GM23338 (cell line): Measurements from ENCODE around the gene ZBTB22. TPM values are rescaled to one million over a fixed set of nuclear protein-coding genes. Genes with fewer than 3 reads are reported as not detected.

Source experiments
- ATAC-seq: fragments of 200-7000 bp; cut with Tn5 transposase; 3 replicates; pipeline ENCODE4 v1.9.1; 2020
- DNase-seq: peaks from one replicate; pipeline ENCODE4 v3.0.0-alpha.2; 2015; ENCODE audit warnings: low spot score
- H2AFZ ChIP-seq: fragments of 200-600 bp; sonication (generic); 2 replicates; pipeline ENCODE4 v1.8.0; 2016; ENCODE audit warnings: antibody characterized with exemption, mild to moderate bottlenecking, moderate library complexity
- H3F3A ChIP-seq: fragments of 200-600 bp; sonication (generic); replicated peaks from 2 replicates; pipeline ENCODE4 v1.8.0; 2017; ENCODE audit warnings: antibody characterized with exemption, mixed run types, low read depth
- H3K27ac ChIP-seq: fragments of 200-600 bp; sonication (generic); 2 replicates; pipeline ENCODE4 v1.6.1; 2016; ENCODE audit warnings: low read depth
- H3K27me3 ChIP-seq: fragments of 200-600 bp; sonication (generic); 2 replicates; pipeline ENCODE4 v1.8.0; 2016; ENCODE audit warnings: mild to moderate bottlenecking, mixed run types, moderate library complexity; ENCODE audit not compliant: insufficient read depth
- H3K36me3 ChIP-seq: fragments of 200-600 bp; sonication (generic); 2 replicates; pipeline ENCODE4 v1.8.0; 2016; ENCODE audit warnings: mild to moderate bottlenecking; ENCODE audit not compliant: insufficient read depth
- H3K4me1 ChIP-seq: fragments of 200-600 bp; sonication (generic); 2 replicates; pipeline ENCODE4 v1.8.0; 2016; ENCODE audit warnings: mild to moderate bottlenecking, moderate library complexity; ENCODE audit not compliant: insufficient read depth
- H3K4me2 ChIP-seq: fragments of 200-600 bp; sonication (generic); 2 replicates; pipeline ENCODE4 v1.7.1; 2017; ENCODE audit warnings: mixed run types
- H3K4me3 ChIP-seq: fragments of 200-600 bp; sonication (generic); 2 replicates; pipeline ENCODE4 v1.6.1; 2016; ENCODE audit warnings: mixed run types
- H3K79me2 ChIP-seq: fragments of 200-600 bp; sonication (generic); replicated peaks from 2 replicates; pipeline ENCODE4 v1.8.0; 2017; ENCODE audit warnings: mild to moderate bottlenecking; ENCODE audit not compliant: insufficient read depth
- H3K9me2 ChIP-seq: fragments of 200-600 bp; sonication (generic); 2 replicates; pipeline ENCODE4 v1.8.0; 2017; ENCODE audit not compliant: insufficient read depth
- H4K20me1 ChIP-seq: fragments of 200-600 bp; sonication (generic); replicated peaks from 2 replicates; pipeline ENCODE4 v1.8.0; 2017; ENCODE audit warnings: mild to moderate bottlenecking; ENCODE audit not compliant: insufficient read depth
- H3K27ac Mint-ChIP-seq: 2 replicates; pipeline ENCODE4 v1.8.0; 2020; ENCODE audit warnings: inconsistent platforms, mild to moderate bottlenecking, moderate library complexity, mixed read lengths
- H3K27me3 Mint-ChIP-seq: 3 replicates; pipeline ENCODE4 v1.8.0; 2022; ENCODE audit warnings: low read depth, mild to moderate bottlenecking, moderate library complexity, mixed read lengths, inconsistent platforms; ENCODE audit not compliant: insufficient read depth, poor library complexity
- H3K36me3 Mint-ChIP-seq: 3 replicates; pipeline ENCODE4 v1.8.0; 2021; ENCODE audit warnings: low read depth, mild to moderate bottlenecking, inconsistent platforms, moderate library complexity, mixed read lengths
- H3K4me1 Mint-ChIP-seq: 3 replicates; pipeline ENCODE4 v1.8.0; 2020; ENCODE audit warnings: mild to moderate bottlenecking, inconsistent platforms, mixed read lengths
- H3K4me3 Mint-ChIP-seq: 3 replicates; pipeline ENCODE4 v1.8.0; 2021; ENCODE audit warnings: moderate library complexity, mild to moderate bottlenecking, inconsistent platforms, mixed read lengths
- H3K9me3 Mint-ChIP-seq: 3 replicates; pipeline ENCODE4 v1.8.0; 2020; ENCODE audit warnings: moderate library complexity, mild to moderate bottlenecking, inconsistent platforms, mixed read lengths
- EZH2phosphoT487 ChIP-seq: fragments of 200-600 bp; sonication (generic); IDR thresholded peaks from one replicate; pipeline ENCODE4 v1.8.1; 2018; ENCODE audit warnings: antibody characterized with exemption; ENCODE audit not compliant: unreplicated experiment
- JUNB ChIP-seq: IDR thresholded peaks from one replicate; pipeline ENCODE4 v1.6.1; 2016; ENCODE audit warnings: antibody characterized with exemption; ENCODE audit not compliant: unreplicated experiment
- NANOG ChIP-seq: IDR thresholded peaks from 2 replicates; pipeline ENCODE4 v1.6.1; 2016; ENCODE audit warnings: antibody characterized with exemption, borderline replicate concordance
- POLR2AphosphoS5 ChIP-seq: IDR thresholded peaks from 2 replicates; pipeline ENCODE4 v1.6.1; 2016; ENCODE audit warnings: antibody characterized with exemption, low read depth
- REST ChIP-seq: IDR thresholded peaks from one replicate; pipeline ENCODE4 v1.6.1; 2018; ENCODE audit warnings: antibody characterized with exemption; ENCODE audit not compliant: unreplicated experiment
- STAT1 ChIP-seq: IDR thresholded peaks from one replicate; pipeline ENCODE4 v1.6.1; 2016; ENCODE audit warnings: antibody characterized with exemption; ENCODE audit not compliant: unreplicated experiment
- ZNF114 ChIP-seq: fragments of 250-450 bp; sonication (Bioruptor Pico); IDR thresholded peaks from 2 replicates; pipeline ENCODE4 v1.5.0; 2020; ENCODE audit warnings: mild to moderate bottlenecking, moderate library complexity
- ZNF331 ChIP-seq: fragments of 250-450 bp; sonication (Bioruptor Pico); IDR thresholded peaks from 2 replicates; pipeline ENCODE4 v1.5.0; 2020; ENCODE audit warnings: low read depth, mild to moderate bottlenecking, moderate library complexity
- ZNF462 ChIP-seq: fragments of 250-450 bp; sonication (Bioruptor Pico); IDR thresholded peaks from 2 replicates; pipeline ENCODE4 v1.5.0; 2020; ENCODE audit warnings: mild to moderate bottlenecking, moderate library complexity
- polyA plus RNA-seq: library from polyadenylated mRNA; unstranded; fragments of >200 nt; fragmentation: Nextera tagmentation; extraction: Ambion mirVana; gene quantifications from 2 replicates; pipeline ENCODE4 v1.2.1, GENCODE V29; 2016
- total RNA-seq: library from RNA; depleted of rRNA; stranded (reverse); fragments of >200 nt; shearing (Covaris generic); gene quantifications from 2 replicates; pipeline ENCODE4 v1.2.3, GENCODE V29; 2014
- TF ChIP-seq, protein P1 (sequence below), 2 experiments: fragments of 200-600 bp in 1 of 2; sonication (generic) in 1 of 2; conservative IDR thresholded peaks; 2 replicates each; pipeline versions ENCODE4 v1.5.1 to v1.6.1; 2016 to 2017; ENCODE audit warnings: antibody characterized with exemption in 2 of 2, low read depth in 2 of 2, mild to moderate bottlenecking in 2 of 2, moderate library complexity in 1 of 2
- TF ChIP-seq, protein P2 (sequence below): IDR thresholded peaks from 2 replicates; pipeline ENCODE4 v1.6.1; 2016; ENCODE audit warnings: antibody characterized with exemption

ZBTB22 gene
- total and polyA plus RNA-seq, 2 experiments from 2014 or later: 3.9 to 7.7 TPM

DNA sequence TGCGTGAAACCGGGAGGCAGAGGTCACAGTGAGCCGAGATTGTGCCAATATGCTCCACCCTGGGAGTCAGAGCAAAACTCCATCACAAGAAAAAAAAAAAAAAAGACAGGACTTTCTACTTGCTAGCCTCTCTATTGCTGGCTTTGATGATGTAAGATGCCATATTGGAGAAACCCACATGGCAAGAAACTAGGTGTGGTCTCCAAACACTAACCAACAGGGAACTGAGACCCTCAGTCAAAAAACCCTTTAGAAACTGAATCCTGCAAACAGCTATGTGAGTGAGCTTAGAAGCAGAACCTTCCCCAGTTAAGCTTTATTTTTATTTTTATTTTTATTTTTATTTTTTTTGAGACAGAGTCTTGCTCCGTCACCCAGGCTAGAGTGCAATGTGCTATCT is 18.4 kb upstream of the ZBTB22 start:
- Histone ChIP-seq H3K4me3 (no peak overlapping the region), H3K27ac (no peak overlapping the region), H3K36me3 (no peaks in the 10 kb centered on the region), H3K9me2 (no peaks in the 10 kb centered on the region; the same call in 1 of the 2 replicates), H4K20me1 (no peaks in the 10 kb centered on the region), H3K4me1 (no peaks in the 10 kb centered on the region), H3F3A (no peaks in the 10 kb centered on the region), H2AFZ (peak overlapping the region; percentile 18; the same call in 1 of the 2 replicates), H3K27me3 (no peaks in the 10 kb centered on the region), H3K4me2 (no peak overlapping the region), H3K79me2 (no peaks in the 10 kb centered on the region)
- H3K4me3 Mint-ChIP-seq: no peak overlapping the region
- no peak for TF ChIP-seq JUNB
- TF ChIP-seq ZNF462: no peak
- no peak for TF ChIP-seq ZNF331 (CRISPR knock-in tag)
- TF ChIP-seq NANOG: no peak
- TF ChIP-seq, protein P1, sequence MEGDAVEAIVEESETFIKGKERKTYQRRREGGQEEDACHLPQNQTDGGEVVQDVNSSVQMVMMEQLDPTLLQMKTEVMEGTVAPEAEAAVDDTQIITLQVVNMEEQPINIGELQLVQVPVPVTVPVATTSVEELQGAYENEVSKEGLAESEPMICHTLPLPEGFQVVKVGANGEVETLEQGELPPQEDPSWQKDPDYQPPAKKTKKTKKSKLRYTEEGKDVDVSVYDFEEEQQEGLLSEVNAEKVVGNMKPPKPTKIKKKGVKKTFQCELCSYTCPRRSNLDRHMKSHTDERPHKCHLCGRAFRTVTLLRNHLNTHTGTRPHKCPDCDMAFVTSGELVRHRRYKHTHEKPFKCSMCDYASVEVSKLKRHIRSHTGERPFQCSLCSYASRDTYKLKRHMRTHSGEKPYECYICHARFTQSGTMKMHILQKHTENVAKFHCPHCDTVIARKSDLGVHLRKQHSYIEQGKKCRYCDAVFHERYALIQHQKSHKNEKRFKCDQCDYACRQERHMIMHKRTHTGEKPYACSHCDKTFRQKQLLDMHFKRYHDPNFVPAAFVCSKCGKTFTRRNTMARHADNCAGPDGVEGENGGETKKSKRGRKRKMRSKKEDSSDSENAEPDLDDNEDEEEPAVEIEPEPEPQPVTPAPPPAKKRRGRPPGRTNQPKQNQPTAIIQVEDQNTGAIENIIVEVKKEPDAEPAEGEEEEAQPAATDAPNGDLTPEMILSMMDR (conservative IDR thresholded peaks at IDR 0.05; ENCODE audit: low read depth in 2 of 2): no peak
- no peak for TF ChIP-seq POLR2AphosphoS5
- TF ChIP-seq REST: no peak
- TF ChIP-seq STAT1: no peak
- no peak for TF ChIP-seq ZNF114 (CRISPR knock-in tag)
- TF ChIP-seq EZH2phosphoT487: no peak
- TF ChIP-seq, protein P2, sequence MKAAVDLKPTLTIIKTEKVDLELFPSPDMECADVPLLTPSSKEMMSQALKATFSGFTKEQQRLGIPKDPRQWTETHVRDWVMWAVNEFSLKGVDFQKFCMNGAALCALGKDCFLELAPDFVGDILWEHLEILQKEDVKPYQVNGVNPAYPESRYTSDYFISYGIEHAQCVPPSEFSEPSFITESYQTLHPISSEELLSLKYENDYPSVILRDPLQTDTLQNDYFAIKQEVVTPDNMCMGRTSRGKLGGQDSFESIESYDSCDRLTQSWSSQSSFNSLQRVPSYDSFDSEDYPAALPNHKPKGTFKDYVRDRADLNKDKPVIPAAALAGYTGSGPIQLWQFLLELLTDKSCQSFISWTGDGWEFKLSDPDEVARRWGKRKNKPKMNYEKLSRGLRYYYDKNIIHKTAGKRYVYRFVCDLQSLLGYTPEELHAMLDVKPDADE: no peak
- no peaks in the 10 kb centered on the region for H3K4me1 Mint-ChIP-seq
- H3K27ac Mint-ChIP-seq: no peak overlapping the region
- ATAC-seq (no peak), DNase-seq (no peak)
- no peaks in the 10 kb centered on the region; the same call in 2 of the 3 replicates for H3K9me3 Mint-ChIP-seq
- H3K36me3 Mint-ChIP-seq: no peaks in the 10 kb centered on the region
- peaks cover 5% of the 10 kb centered on the region for H3K27me3 Mint-ChIP-seq
